ENCODE measurements around the gene CERS6.

CERS6 gene

GRCh38 chr2:168529054-168529833 lies 73.2 kb downstream of the CERS6 start:
- TF ChIP-seq CREB5 (CRISPR knock-in tag; IDR thresholded peaks at IDR 0.05; ENCODE audit: low read depth): no peak
- TF ChIP-seq RARB (CRISPR knock-in tag; IDR thresholded peaks at IDR 0.05): no peak
- TF ChIP-seq BACH2 (CRISPR knock-in tag; IDR thresholded peaks at IDR 0.05; ENCODE audit: borderline replicate concordance): no peak
- no peak for TF ChIP-seq CSDC2 (CRISPR knock-in tag; IDR thresholded peaks at IDR 0.05)
- TF ChIP-seq ZC3H10 (CRISPR knock-in tag; IDR thresholded peaks at IDR 0.05): no peak
- TF ChIP-seq, protein P1, sequence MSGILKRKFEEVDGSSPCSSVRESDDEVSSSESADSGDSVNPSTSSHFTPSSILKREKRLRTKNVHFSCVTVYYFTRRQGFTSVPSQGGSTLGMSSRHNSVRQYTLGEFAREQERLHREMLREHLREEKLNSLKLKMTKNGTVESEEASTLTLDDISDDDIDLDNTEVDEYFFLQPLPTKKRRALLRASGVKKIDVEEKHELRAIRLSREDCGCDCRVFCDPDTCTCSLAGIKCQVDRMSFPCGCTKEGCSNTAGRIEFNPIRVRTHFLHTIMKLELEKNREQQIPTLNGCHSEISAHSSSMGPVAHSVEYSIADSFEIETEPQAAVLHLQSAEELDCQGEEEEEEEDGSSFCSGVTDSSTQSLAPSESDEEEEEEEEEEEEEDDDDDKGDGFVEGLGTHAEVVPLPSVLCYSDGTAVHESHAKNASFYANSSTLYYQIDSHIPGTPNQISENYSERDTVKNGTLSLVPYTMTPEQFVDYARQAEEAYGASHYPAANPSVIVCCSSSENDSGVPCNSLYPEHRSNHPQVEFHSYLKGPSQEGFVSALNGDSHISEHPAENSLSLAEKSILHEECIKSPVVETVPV (CRISPR knock-in tag; IDR thresholded peaks at IDR 0.05): no peak
- no peak for TF ChIP-seq TOX (CRISPR knock-in tag; IDR thresholded peaks at IDR 0.05; ENCODE audit: borderline replicate concordance)
- TF ChIP-seq, protein P2, sequence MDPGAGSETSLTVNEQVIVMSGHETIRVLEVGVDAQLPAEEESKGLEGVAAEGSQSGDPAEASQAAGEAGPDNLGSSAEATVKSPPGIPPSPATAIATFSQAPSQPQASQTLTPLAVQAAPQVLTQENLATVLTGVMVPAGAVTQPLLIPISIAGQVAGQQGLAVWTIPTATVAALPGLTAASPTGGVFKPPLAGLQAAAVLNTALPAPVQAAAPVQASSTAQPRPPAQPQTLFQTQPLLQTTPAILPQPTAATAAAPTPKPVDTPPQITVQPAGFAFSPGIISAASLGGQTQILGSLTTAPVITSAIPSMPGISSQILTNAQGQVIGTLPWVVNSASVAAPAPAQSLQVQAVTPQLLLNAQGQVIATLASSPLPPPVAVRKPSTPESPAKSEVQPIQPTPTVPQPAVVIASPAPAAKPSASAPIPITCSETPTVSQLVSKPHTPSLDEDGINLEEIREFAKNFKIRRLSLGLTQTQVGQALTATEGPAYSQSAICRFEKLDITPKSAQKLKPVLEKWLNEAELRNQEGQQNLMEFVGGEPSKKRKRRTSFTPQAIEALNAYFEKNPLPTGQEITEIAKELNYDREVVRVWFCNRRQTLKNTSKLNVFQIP (CRISPR knock-in tag; IDR thresholded peaks at IDR 0.05; ENCODE audit: borderline replicate concordance, low read depth): no peak
- TF ChIP-seq PATZ1 (CRISPR knock-in tag; IDR thresholded peaks at IDR 0.05; ENCODE audit: borderline replicate concordance): no peak
- TF ChIP-seq ZNF70 (CRISPR knock-in tag; IDR thresholded peaks at IDR 0.05): no peak
- no peak for TF ChIP-seq TCF4 (CRISPR knock-in tag; IDR thresholded peaks at IDR 0.05; ENCODE audit: borderline replicate concordance)
- no peak for TF ChIP-seq ZFP30 (CRISPR knock-in tag; IDR thresholded peaks at IDR 0.05)
- TF ChIP-seq ARNTL (CRISPR knock-in tag; IDR thresholded peaks at IDR 0.05; ENCODE audit: borderline replicate concordance, low read depth): no peak
- no peak for ATAC-seq

GRCh38 chr2:168529900-168530561 lies 74.0 kb downstream of the CERS6 start:
- TF ChIP-seq, protein P1 (CRISPR knock-in tag; IDR thresholded peaks at IDR 0.05): no peak
- TF ChIP-seq ZNF70 (CRISPR knock-in tag; IDR thresholded peaks at IDR 0.05): no peak
- no peak for TF ChIP-seq ARNTL (CRISPR knock-in tag; IDR thresholded peaks at IDR 0.05; ENCODE audit: borderline replicate concordance, low read depth)
- no peak for TF ChIP-seq RARB (CRISPR knock-in tag; IDR thresholded peaks at IDR 0.05)
- TF ChIP-seq OSR1 (CRISPR knock-in tag; IDR thresholded peaks at IDR 0.05): no peak
- TF ChIP-seq BACH2 (CRISPR knock-in tag; IDR thresholded peaks at IDR 0.05; ENCODE audit: borderline replicate concordance): no peak
- no peak for TF ChIP-seq GLIS3 (CRISPR knock-in tag; IDR thresholded peaks at IDR 0.05)
- TF ChIP-seq ZFP3 (CRISPR knock-in tag; IDR thresholded peaks at IDR 0.05): no peak
- TF ChIP-seq ZNF8 (CRISPR knock-in tag; IDR thresholded peaks at IDR 0.05): no peak
- TF ChIP-seq ZNF565 (CRISPR knock-in tag; conservative IDR thresholded peaks at IDR 0.05; ENCODE audit: low read depth): no peak
- no peak for TF ChIP-seq ZC3H10 (CRISPR knock-in tag; IDR thresholded peaks at IDR 0.05)
- TF ChIP-seq SNAI2 (CRISPR knock-in tag; IDR thresholded peaks at IDR 0.05): no peak
- no peak for TF ChIP-seq CSDC2 (CRISPR knock-in tag; IDR thresholded peaks at IDR 0.05)
- TF ChIP-seq TSHZ2 (CRISPR knock-in tag; IDR thresholded peaks at IDR 0.05): no peak
- TF ChIP-seq PATZ1 (CRISPR knock-in tag; IDR thresholded peaks at IDR 0.05; ENCODE audit: borderline replicate concordance): no peak
- TF ChIP-seq TCF4 (CRISPR knock-in tag; IDR thresholded peaks at IDR 0.05; ENCODE audit: borderline replicate concordance): no peak
- ATAC-seq: no peak
